ENCODE measurements around the gene HEBP2. TPM values are rescaled to one million over a fixed set of nuclear protein-coding genes. Genes with fewer than 3 reads are reported as not detected.

The HEBP2 gene
- total and polyA plus RNA-seq, 2 of the 13 experiments (the other 11 are each of a cell fraction or from before 2014, with no cell fraction given): 16.0 to 72.8 TPM

DNA sequence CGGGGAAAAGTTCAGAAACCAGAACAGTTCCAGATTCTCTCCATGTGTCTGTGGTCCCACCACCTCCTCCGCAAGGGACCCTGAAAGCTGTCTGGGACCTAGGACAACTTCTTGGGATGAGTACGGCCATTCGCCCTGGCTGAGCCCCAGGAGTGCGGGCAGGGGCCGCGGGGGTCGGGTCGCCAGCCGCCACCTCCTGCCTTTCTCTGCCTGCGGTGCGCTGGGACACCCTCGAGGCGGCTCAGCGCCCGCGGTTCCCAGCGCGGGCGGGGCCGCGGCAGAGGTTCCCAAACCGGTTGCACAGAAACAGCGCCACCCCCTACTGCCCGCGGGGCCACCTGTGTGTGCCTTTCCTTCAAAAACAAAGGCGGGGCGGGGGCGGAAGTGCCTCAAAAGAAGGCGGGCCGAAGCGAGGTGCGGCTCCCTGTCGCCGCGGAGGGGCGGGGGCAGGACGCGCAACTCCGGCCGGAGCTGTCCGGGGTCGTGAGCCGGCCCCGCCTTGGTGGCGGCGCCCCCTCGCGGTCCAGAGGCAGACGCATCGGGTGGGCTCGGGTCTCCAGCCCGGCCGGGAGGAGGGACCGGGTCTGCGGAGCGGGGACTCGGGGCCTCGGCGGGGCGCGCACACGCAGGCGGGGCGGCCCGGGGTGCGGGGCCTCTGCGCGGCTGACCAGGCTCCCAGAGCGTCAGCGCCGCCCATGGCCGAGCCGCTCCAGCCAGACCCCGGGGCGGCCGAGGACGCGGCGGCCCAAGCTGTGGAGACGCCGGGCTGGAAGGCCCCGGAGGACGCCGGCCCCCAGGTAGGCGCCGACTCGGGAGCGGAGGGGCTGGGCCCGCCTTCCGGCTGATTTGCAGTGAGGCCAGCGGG is at the start of gene HEBP2 (continued):
- TF ChIP-seq POLR2A (IDR thresholded peaks at IDR 0.05; ENCODE audit: insufficient read depth in 1 of 2, low read depth in 2 of 2, low read length in 2 of 2) (peak; percentile 27 to 75; a peak in 3 of 4 replicates), SAP130 (CRISPR knock-in tag; IDR thresholded peaks at IDR 0.05; ENCODE audit: low read depth) (peak; percentile 95), MTA3 (CRISPR knock-in tag; IDR thresholded peaks at IDR 0.05) (no peak), ZNF382 (CRISPR knock-in tag; IDR thresholded peaks at IDR 0.05; ENCODE audit: borderline replicate concordance) (no peak), CREB1 (IDR thresholded peaks at IDR 0.05) (peak; percentile 33; the same call in 1 of the 2 replicates), CREB1 (CRISPR knock-in tag; IDR thresholded peaks at IDR 0.05) (no peak), ZNF619 (CRISPR knock-in tag; IDR thresholded peaks at IDR 0.05) (no peak; the same call in 1 of the 2 replicates), NCOA2 (CRISPR knock-in tag; IDR thresholded peaks at IDR 0.05) (peak; percentile 50; the same call in 1 of the 2 replicates), SOX6 (IDR thresholded peaks at IDR 0.05) (no peak), SOX6 (CRISPR knock-in tag; IDR thresholded peaks at IDR 0.05) (peak; percentile 96), ZNF7 (CRISPR knock-in tag; IDR thresholded peaks at IDR 0.05) (0 out of 2 replicates have a peak, but pooled peaks have one; percentile 9), STAG1 (CRISPR knock-in tag; IDR thresholded peaks at IDR 0.05) (peak; percentile 79), SMC3 (IDR thresholded peaks at IDR 0.05; ENCODE audit: low read length) (peak; percentile 17; the same call in 1 of the 2 replicates), KLF13 (CRISPR knock-in tag; IDR thresholded peaks at IDR 0.05) (no peak)
- TF ChIP-seq, protein P1, sequence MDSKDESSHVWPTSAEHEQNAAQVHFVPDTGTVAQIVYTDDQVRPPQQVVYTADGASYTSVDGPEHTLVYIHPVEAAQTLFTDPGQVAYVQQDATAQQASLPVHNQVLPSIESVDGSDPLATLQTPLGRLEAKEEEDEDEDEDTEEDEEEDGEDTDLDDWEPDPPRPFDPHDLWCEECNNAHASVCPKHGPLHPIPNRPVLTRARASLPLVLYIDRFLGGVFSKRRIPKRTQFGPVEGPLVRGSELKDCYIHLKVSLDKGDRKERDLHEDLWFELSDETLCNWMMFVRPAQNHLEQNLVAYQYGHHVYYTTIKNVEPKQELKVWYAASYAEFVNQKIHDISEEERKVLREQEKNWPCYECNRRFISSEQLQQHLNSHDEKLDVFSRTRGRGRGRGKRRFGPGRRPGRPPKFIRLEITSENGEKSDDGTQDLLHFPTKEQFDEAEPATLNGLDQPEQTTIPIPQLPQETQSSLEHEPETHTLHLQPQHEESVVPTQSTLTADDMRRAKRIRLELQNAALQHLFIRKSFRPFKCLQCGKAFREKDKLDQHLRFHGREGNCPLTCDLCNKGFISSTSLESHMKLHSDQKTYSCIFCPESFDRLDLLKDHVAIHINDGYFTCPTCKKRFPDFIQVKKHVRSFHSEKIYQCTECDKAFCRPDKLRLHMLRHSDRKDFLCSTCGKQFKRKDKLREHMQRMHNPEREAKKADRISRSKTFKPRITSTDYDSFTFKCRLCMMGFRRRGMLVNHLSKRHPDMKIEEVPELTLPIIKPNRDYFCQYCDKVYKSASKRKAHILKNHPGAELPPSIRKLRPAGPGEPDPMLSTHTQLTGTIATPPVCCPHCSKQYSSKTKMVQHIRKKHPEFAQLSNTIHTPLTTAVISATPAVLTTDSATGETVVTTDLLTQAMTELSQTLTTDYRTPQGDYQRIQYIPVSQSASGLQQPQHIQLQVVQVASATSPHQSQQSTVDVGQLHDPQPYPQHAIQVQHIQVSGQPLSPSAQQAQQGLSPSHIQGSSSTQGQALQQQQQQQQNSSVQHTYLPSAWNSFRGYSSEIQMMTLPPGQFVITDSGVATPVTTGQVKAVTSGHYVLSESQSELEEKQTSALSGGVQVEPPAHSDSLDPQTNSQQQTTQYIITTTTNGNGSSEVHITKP (CRISPR knock-in tag; IDR thresholded peaks at IDR 0.05; ENCODE audit: low read depth): no peak
- TF ChIP-seq, protein P2, sequence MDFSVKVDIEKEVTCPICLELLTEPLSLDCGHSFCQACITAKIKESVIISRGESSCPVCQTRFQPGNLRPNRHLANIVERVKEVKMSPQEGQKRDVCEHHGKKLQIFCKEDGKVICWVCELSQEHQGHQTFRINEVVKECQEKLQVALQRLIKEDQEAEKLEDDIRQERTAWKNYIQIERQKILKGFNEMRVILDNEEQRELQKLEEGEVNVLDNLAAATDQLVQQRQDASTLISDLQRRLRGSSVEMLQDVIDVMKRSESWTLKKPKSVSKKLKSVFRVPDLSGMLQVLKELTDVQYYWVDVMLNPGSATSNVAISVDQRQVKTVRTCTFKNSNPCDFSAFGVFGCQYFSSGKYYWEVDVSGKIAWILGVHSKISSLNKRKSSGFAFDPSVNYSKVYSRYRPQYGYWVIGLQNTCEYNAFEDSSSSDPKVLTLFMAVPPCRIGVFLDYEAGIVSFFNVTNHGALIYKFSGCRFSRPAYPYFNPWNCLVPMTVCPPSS (IDR thresholded peaks at IDR 0.05): no peak
- TF ChIP-seq, protein P3, sequence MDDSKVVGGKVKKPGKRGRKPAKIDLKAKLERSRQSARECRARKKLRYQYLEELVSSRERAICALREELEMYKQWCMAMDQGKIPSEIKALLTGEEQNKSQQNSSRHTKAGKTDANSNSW (CRISPR knock-in tag; IDR thresholded peaks at IDR 0.05; ENCODE audit: borderline replicate concordance): no peak
- TF ChIP-seq, protein P4, sequence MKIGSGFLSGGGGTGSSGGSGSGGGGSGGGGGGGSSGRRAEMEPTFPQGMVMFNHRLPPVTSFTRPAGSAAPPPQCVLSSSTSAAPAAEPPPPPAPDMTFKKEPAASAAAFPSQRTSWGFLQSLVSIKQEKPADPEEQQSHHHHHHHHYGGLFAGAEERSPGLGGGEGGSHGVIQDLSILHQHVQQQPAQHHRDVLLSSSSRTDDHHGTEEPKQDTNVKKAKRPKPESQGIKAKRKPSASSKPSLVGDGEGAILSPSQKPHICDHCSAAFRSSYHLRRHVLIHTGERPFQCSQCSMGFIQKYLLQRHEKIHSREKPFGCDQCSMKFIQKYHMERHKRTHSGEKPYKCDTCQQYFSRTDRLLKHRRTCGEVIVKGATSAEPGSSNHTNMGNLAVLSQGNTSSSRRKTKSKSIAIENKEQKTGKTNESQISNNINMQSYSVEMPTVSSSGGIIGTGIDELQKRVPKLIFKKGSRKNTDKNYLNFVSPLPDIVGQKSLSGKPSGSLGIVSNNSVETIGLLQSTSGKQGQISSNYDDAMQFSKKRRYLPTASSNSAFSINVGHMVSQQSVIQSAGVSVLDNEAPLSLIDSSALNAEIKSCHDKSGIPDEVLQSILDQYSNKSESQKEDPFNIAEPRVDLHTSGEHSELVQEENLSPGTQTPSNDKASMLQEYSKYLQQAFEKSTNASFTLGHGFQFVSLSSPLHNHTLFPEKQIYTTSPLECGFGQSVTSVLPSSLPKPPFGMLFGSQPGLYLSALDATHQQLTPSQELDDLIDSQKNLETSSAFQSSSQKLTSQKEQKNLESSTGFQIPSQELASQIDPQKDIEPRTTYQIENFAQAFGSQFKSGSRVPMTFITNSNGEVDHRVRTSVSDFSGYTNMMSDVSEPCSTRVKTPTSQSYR (CRISPR knock-in tag; IDR thresholded peaks at IDR 0.05; ENCODE audit: borderline replicate concordance): peak; percentile 29; the same call in 1 of the 2 replicates
- TF ChIP-seq, protein P5, sequence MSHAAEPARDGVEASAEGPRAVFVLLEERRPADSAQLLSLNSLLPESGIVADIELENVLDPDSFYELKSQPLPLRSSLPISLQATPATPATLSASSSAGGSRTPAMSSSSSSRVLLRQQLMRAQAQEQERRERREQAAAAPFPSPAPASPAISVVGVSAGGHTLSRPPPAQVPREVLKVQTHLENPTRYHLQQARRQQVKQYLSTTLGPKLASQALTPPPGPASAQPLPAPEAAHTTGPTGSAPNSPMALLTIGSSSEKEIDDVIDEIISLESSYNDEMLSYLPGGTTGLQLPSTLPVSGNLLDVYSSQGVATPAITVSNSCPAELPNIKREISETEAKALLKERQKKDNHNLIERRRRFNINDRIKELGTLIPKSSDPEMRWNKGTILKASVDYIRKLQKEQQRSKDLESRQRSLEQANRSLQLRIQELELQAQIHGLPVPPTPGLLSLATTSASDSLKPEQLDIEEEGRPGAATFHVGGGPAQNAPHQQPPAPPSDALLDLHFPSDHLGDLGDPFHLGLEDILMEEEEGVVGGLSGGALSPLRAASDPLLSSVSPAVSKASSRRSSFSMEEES (CRISPR knock-in tag; IDR thresholded peaks at IDR 0.05): no peak
- TF ChIP-seq, protein P6, sequence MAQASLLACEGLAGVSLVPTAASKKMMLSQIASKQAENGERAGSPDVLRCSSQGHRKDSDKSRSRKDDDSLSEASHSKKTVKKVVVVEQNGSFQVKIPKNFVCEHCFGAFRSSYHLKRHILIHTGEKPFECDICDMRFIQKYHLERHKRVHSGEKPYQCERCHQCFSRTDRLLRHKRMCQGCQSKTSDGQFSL (CRISPR knock-in tag; IDR thresholded peaks at IDR 0.05): 0 out of 2 replicates have a peak, but pooled peaks have one; percentile 22
